Hepatocyte (in vitro differentiated cells): ENCODE results near the gene ASXL1. TPM values are rescaled to one million over a fixed set of nuclear protein-coding genes. Genes with fewer than 3 reads are reported as not detected.

Experiments used
- DNase-seq: peaks from one replicate; pipeline ENCODE4 v3.0.0-alpha.2; 2016; ENCODE audit warnings: low spot score
- H2AFZ ChIP-seq: fragments of 200-600 bp; sonication (generic); 2 replicates; pipeline ENCODE4 v1.6.0; 2016; ENCODE audit warnings: antibody characterized with exemption, mild to moderate bottlenecking
- H3K27ac ChIP-seq: fragments of 200-600 bp; sonication (generic); 2 replicates; pipeline ENCODE4 v1.5.1; 2016; ENCODE audit warnings: mild to moderate bottlenecking
- H3K27me3 ChIP-seq: fragments of 200-600 bp; sonication (generic); 2 replicates; pipeline ENCODE4 v1.6.1; 2016
- H3K36me3 ChIP-seq: fragments of 200-600 bp; sonication (generic); replicated peaks from 2 replicates; pipeline ENCODE4 v1.5.1; 2016; ENCODE audit warnings: low read depth; ENCODE audit not compliant: insufficient read depth
- H3K4me1 ChIP-seq: fragments of 200-600 bp; sonication (generic); 2 replicates; pipeline ENCODE4 v1.5.1; 2016; ENCODE audit warnings: mild to moderate bottlenecking, moderate library complexity; ENCODE audit not compliant: insufficient read depth
- H3K4me2 ChIP-seq: fragments of 200-600 bp; sonication (generic); 2 replicates; pipeline ENCODE4 v1.6.0; 2016
- H3K4me3 ChIP-seq: fragments of 200-600 bp; sonication (generic); 2 replicates; pipeline ENCODE4 v1.5.1; 2016; ENCODE audit warnings: mild to moderate bottlenecking
- H3K79me2 ChIP-seq: fragments of 200-600 bp; sonication (generic); 2 replicates; pipeline ENCODE4 v1.6.0; 2017; ENCODE audit warnings: mild to moderate bottlenecking
- H3K9me2 ChIP-seq: fragments of 200-600 bp; sonication (generic); replicated peaks from 2 replicates; pipeline ENCODE4 v1.6.0; 2017; ENCODE audit warnings: mild to moderate bottlenecking; ENCODE audit not compliant: insufficient read depth
- H3K9me3 ChIP-seq: fragments of 200-600 bp; sonication (generic); 2 replicates; pipeline ENCODE4 v1.5.1; 2016; ENCODE audit warnings: low read depth, mild to moderate bottlenecking
- H4K20me1 ChIP-seq: fragments of 200-600 bp; sonication (generic); 2 replicates; pipeline ENCODE4 v1.6.0; 2016; ENCODE audit warnings: mild to moderate bottlenecking; ENCODE audit not compliant: insufficient read depth, poor library complexity, severe bottlenecking
- EZH2 ChIP-seq: fragments of 200-600 bp; sonication (generic); IDR thresholded peaks from 2 replicates; pipeline ENCODE4 v1.6.1; 2016; ENCODE audit warnings: antibody characterized with exemption, mild to moderate bottlenecking, borderline replicate concordance
- EZH2phosphoT487 ChIP-seq: fragments of 200-600 bp; sonication (generic); IDR thresholded peaks from one replicate; pipeline ENCODE4 v1.6.1; 2018; ENCODE audit warnings: antibody characterized with exemption, mild to moderate bottlenecking, low read depth, moderate library complexity; ENCODE audit not compliant: unreplicated experiment, severe bottlenecking
- WGBS: methylation state at CpG from one replicate; pipeline ENCODE4 v1.1.6; 2016; ENCODE audit warnings: low lambda C conversion rate; ENCODE audit errors: missing lambda C conversion rate; 5-methylcytosine and 5-hydroxymethylcytosine counted together
- polyA plus RNA-seq: library from polyadenylated mRNA; unstranded; fragments of >200 nt; fragmentation: Nextera tagmentation; extraction: Ambion mirVana; gene quantifications from 2 replicates; pipeline ENCODE4 v1.2.1, GENCODE V29; 2016
- total RNA-seq: library from RNA; depleted of rRNA; stranded (reverse); fragments of >200 nt; gene quantifications from 2 replicates; pipeline ENCODE4 v1.2.3, GENCODE V29; 2014
- TF ChIP-seq, protein P1 (sequence below): fragments of 200-600 bp; sonication (generic); IDR thresholded peaks from 2 replicates; pipeline ENCODE4 v1.5.1; 2016; ENCODE audit warnings: antibody characterized with exemption, mild to moderate bottlenecking; ENCODE audit not compliant: poor library complexity

Gene ASXL1
- total and polyA plus RNA-seq, 2 experiments from 2014 or later = 82.0 to 95.6 TPM

DNA sequence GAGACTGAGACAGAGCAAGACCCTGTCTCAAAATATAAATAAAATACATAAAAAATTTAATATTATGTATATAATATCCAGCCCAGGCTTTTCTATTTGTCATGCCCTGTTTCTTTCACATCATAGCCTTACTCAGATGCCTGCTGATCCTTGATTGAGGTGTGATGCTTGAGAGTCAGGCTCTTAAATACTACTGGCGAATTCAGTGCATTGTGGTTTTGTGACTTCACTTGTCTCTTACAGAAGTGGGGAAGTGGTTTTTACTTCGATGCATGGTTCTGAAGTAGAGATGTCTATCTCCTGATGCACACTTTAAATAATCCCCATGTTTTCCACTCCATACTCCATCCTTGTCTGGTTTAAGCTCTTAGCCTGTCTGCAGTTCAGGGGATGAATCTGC, 29.1 kb downstream of the ASXL1 start:
- H4K20me1 ChIP-seq = peaks cover 61% of the 10 kb centered on the region
- no peak for DNase-seq
- 87% methylated on average over 2 of the region's 2 CpGs for WGBS
- no peaks in the 10 kb centered on the region for H3K9me3 ChIP-seq
- no peaks in the 10 kb centered on the region for H3K27me3 ChIP-seq
- H3K36me3 ChIP-seq = no peaks in the 10 kb centered on the region
- H3K4me3 ChIP-seq = no peak overlapping the region
- H3K27ac ChIP-seq = no peak overlapping the region
- H2AFZ ChIP-seq = no peak overlapping the region
- peaks cover 27% of the 10 kb centered on the region for H3K4me1 ChIP-seq
- peaks cover 100% of the 10 kb centered on the region for H3K79me2 ChIP-seq
- no peaks in the 10 kb centered on the region for H3K9me2 ChIP-seq
- no peak overlapping the region for H3K4me2 ChIP-seq
- TF ChIP-seq EZH2phosphoT487 = no peak
- TF ChIP-seq, protein P1, sequence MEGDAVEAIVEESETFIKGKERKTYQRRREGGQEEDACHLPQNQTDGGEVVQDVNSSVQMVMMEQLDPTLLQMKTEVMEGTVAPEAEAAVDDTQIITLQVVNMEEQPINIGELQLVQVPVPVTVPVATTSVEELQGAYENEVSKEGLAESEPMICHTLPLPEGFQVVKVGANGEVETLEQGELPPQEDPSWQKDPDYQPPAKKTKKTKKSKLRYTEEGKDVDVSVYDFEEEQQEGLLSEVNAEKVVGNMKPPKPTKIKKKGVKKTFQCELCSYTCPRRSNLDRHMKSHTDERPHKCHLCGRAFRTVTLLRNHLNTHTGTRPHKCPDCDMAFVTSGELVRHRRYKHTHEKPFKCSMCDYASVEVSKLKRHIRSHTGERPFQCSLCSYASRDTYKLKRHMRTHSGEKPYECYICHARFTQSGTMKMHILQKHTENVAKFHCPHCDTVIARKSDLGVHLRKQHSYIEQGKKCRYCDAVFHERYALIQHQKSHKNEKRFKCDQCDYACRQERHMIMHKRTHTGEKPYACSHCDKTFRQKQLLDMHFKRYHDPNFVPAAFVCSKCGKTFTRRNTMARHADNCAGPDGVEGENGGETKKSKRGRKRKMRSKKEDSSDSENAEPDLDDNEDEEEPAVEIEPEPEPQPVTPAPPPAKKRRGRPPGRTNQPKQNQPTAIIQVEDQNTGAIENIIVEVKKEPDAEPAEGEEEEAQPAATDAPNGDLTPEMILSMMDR = no peak
- no peak for TF ChIP-seq EZH2

DNA sequence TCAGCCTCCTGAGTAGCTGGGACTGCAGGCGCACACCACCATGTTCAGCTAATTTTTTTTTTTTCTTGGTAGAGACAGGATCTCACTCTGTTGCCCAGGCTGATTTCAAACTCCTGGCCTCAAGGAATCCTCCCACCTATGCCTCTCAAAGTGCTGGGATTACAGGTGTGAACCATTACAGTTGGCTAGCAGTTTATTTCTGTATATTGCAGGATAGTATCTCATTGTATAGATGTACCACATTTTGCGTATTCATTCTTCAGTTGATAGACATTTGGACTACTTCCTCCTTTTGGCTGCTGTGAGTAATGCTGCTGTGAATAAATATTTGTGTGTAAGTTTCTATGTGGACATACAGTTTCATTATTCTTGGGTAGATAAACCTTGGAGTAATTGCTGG, 32.9 kb downstream of the ASXL1 start:
- peaks cover 48% of the 10 kb centered on the region for H4K20me1 ChIP-seq

DNA sequence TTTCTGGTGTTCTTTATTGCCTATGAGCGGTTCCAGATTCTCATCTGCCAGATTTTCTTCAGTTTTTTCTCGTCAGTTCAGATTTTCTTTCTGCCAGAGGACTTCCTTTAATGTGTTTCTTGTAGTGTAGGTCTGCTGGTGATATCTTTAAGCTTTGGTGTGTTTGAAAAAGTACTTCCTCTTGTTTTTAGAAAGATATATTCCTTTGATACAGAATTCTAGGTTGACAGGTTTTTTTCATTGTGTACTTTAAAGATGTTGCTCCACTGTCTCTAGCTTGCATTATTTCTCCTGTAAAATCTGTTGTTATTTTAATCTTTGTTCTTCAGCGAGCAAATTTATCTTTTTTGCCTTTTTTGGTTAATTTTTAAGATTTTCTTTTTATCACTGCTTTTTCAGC, 36.9 kb downstream of the ASXL1 start:
- no peak overlapping the region for H3K4me2 ChIP-seq
- whole genome bisulfite sequencing = 92% methylated on average over 3 of the region's 3 CpGs

More for the DNA sequence above, 32.9 kb downstream of the ASXL1 start:
- Histone ChIP-seq H3K9me3 (no peaks in the 10 kb centered on the region), H3K4me1 (peaks cover 12% of the 10 kb centered on the region), H3K4me3 (no peak overlapping the region), H3K79me2 (peaks cover 100% of the 10 kb centered on the region), H2AFZ (no peak overlapping the region), H3K4me2 (no peak overlapping the region), H3K36me3 (no peaks in the 10 kb centered on the region), H3K27ac (peak overlapping the region; percentile 8), H3K9me2 (no peaks in the 10 kb centered on the region), H3K27me3 (no peaks in the 10 kb centered on the region)
- WGBS = 98% methylated on average over 2 of the region's 2 CpGs
- no peak for DNase-seq
- TF ChIP-seq, protein P1 = no peak
- TF ChIP-seq EZH2 = no peak
- TF ChIP-seq EZH2phosphoT487 = no peak

More for the DNA sequence above, 36.9 kb downstream of the ASXL1 start:
- Histone ChIP-seq H3K79me2 (peaks cover 95% of the 10 kb centered on the region), H4K20me1 (peaks cover 26% of the 10 kb centered on the region), H3K4me1 (no peaks in the 10 kb centered on the region), H3K36me3 (no peaks in the 10 kb centered on the region), H3K9me3 (no peaks in the 10 kb centered on the region), H3K27ac (no peak overlapping the region), H2AFZ (no peak overlapping the region), H3K9me2 (no peaks in the 10 kb centered on the region), H3K27me3 (no peaks in the 10 kb centered on the region), H3K4me3 (no peak overlapping the region)
- no peak for DNase-seq
- TF ChIP-seq EZH2 = no peak
- TF ChIP-seq, protein P1 = no peak
